Stimulated activated memory B cell treated with anti-CD40 and anti-IgM and Interleukin-4, amounts not matched to agents 10 μg/mL and 1 μg/mL and 100 μg/mL, for 72 hours (primary cell): ENCODE measurements around the gene BRCA1.
"Not testable (repeated sequence)": the region's sequence is repeated elsewhere in the genome, so short reads cannot be mapped to it uniquely, and the experiment has no call there.

ENCODE experiments used
- ATAC-seq: fragments of 150-1000 bp; cut with Tn5 transposase; 2 replicates; pipeline ENCODE4 v1.10.0; 2021
- H3K27ac Mint-ChIP-seq: one replicate; pipeline ENCODE4 v1.8.0; 2022; ENCODE audit warnings: mild to moderate bottlenecking, mixed read lengths
- H3K27me3 Mint-ChIP-seq: one replicate; pipeline ENCODE4 v1.8.0; 2022; ENCODE audit warnings: mixed read lengths
- H3K36me3 Mint-ChIP-seq: one replicate; pipeline ENCODE4 v1.8.0; 2022; ENCODE audit warnings: mixed read lengths
- H3K4me1 Mint-ChIP-seq: one replicate; pipeline ENCODE4 v1.8.0; 2022; ENCODE audit warnings: mixed read lengths
- H3K4me3 Mint-ChIP-seq: one replicate; pipeline ENCODE4 v1.8.0; 2022; ENCODE audit warnings: mild to moderate bottlenecking, moderate library complexity, mixed read lengths
- H3K9me3 Mint-ChIP-seq: one replicate; pipeline ENCODE4 v1.8.0; 2022; ENCODE audit warnings: mixed read lengths

Gene BRCA1

DNA sequence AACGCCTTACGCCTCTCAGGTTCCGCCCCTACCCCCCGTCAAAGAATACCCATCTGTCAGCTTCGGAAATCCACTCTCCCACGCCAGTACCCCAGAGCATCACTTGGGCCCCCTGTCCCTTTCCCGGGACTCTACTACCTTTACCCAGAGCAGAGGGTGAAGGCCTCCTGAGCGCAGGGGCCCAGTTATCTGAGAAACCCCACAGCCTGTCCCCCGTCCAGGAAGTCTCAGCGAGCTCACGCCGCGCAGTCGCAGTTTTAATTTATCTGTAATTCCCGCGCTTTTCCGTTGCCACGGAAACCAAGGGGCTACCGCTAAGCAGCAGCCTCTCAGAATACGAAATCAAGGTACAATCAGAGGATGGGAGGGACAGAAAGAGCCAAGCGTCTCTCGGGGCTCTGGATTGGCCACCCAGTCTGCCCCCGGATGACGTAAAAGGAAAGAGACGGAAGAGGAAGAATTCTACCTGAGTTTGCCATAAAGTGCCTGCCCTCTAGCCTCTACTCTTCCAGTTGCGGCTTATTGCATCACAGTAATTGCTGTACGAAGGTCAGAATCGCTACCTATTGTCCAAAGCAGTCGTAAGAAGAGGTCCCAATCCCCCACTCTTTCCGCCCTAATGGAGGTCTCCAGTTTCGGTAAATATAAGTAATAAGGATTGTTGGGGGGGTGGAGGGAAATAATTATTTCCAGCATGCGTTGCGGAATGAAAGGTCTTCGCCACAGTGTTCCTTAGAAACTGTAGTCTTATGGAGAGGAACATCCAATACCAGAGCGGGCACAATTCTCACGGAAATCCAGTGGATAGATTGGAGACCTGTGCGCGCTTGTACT, at the start of gene BRCA1:
Gene BRCA1 (minus strand): TSS at position 232 of the 834 bp plus-strand sequence. CDS start 1,268 bp downstream, outside the sequence.
- Mint-ChIP-seq H3K4me3 (peak within 1 kb of the TSS; percentile 97), H3K27me3 (no peaks in the 10 kb centered on the region), H3K27ac (peak within 1 kb of the TSS; percentile 87), H3K4me1 (peaks cover 44% of the 10 kb centered on the region), H3K9me3 (no peaks in the 10 kb centered on the region), H3K36me3 (peaks cover 22% of the 10 kb centered on the region)
- peak; percentile 100 for ATAC-seq

DNA sequence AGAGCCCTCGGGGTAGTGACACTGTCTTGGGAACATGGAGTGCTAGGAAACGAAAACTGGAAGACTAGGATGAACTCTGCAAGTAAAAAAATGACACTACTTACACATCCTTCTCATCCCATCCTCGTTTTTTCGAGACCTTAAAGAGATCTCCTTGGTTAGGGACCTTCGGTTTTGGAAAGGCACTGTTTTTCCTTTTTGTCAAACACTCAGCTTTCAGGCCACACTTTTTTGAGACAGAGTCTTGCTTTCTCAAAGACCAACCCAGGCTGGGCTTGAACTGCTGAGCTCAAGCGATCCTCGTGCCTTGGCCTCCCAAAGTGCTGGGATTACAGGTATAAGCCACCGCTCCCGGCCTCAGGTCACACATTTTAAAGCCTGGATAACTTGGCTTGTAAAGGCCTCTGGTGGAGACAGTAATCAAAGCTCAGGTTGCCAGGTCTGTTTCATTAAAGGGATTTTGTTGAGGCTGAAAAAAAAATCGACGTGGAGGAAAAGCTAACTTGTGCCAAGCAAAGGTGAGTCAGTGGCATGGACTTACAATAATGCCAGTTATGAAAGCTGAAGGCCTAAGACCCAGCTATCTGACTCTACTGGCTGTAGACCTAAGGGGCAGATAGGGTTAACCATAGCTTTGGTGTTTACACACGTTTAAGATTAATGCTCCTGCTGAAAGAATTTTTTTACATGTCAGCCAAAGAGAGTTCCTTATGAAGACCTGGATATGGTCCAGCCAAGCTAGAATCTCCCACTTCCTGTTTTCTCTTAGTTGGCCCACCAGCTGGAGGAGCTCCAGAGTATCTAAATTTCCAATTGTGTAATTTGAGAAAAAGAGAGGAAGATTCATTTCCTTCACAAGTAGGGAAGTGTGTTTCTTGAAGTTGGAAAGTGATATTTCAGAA, 46.7 kb upstream of the BRCA1 start:
- peaks cover 14% of the 10 kb centered on the region for H3K4me1 Mint-ChIP-seq
- no peak overlapping the region for H3K4me3 Mint-ChIP-seq
- peaks cover 15% of the 10 kb centered on the region for H3K36me3 Mint-ChIP-seq
- no peak for ATAC-seq
- no peaks in the 10 kb centered on the region for H3K9me3 Mint-ChIP-seq
- H3K27me3 Mint-ChIP-seq = no peaks in the 10 kb centered on the region
- no peak overlapping the region for H3K27ac Mint-ChIP-seq

GRCh38 chr17:43170766-43171585, 45.8 kb upstream of the BRCA1 start, which contains the start of gene NBR1:
NBR1 (plus strand) TSS chr17:43171214; CDS start chr17:43175800, 4,586 bp downstream.
- H3K4me3 Mint-ChIP-seq = no peak within 1 kb of the TSS
- peak; percentile 92 for ATAC-seq
- H3K9me3 Mint-ChIP-seq = no peaks in the 10 kb centered on the region
- H3K36me3 Mint-ChIP-seq = peaks cover 14% of the 10 kb centered on the region
- H3K27me3 Mint-ChIP-seq = no peaks in the 10 kb centered on the region
- H3K27ac Mint-ChIP-seq = no peak within 1 kb of the TSS
- H3K4me1 Mint-ChIP-seq = peaks cover 14% of the 10 kb centered on the region

DNA sequence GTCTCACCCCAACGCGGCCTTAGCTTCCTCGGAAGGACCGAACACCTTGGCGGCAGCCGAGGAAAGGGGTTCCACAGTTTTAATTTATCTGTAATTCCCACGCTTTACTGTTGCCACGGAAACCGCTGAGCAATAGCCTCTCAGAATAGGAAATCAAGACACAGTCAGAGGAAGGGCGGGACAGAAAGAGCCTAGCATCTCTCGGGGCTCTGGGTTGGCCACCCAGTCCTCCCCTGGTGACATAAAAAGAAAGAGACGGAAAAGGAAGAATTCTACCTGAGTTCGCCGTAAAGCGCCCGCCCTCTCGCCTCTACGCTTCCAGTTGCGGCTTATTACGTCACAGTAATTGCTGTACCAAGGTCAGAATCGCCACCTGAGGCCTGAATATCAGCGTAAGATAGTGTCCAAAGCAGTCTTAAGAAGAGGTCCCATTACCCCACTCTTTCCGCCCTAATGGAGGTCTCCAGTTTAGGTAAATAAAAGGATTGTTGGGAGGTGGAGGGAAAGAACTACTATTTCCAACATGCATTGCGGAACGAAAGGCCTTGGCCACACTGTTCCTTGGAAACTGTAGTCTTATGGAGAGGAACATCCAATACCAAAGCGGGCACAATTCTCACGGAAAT, 45.1 kb upstream of the BRCA1 start:
- peak; percentile 91 for ATAC-seq
- Mint-ChIP-seq H3K4me1 (peaks cover 11% of the 10 kb centered on the region), H3K4me3 (no peak overlapping the region), H3K9me3 (no peaks in the 10 kb centered on the region), H3K27ac (no peak overlapping the region), H3K27me3 (no peaks in the 10 kb centered on the region), H3K36me3 (peaks cover 11% of the 10 kb centered on the region)

- no peak overlapping the region for H3K4me3 Mint-ChIP-seq
- H3K36me3 Mint-ChIP-seq = peaks cover 11% of the 10 kb centered on the region
- ATAC-seq = peak; percentile 21
Measured at GRCh38 chr17:43169561-43170139, 44.5 kb upstream of the BRCA1 start.

DNA sequence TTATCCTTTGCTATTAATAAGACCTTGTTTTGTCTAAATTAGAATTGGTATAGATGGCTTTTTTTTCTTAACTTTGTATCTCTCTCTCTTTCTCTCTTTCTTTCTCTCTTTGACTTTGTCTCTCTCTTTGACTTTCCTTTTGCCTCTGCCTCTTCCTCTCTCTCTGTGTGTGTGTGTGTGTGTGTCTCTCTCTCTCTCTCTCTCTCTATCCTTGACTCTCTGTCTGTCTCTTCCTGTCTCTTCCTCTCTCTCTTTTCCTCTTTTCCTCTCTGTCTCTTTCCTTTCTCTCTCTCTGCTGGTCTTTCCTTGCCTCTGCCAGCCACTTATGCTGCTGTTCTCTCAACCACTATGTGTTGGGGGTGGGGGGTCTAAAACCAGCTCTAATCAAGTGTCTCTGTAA, 40.8 kb upstream of the BRCA1 start:
- H3K9me3 Mint-ChIP-seq, H3K27me3 Mint-ChIP-seq, ATAC-seq: not testable (repeated sequence)
- H3K4me1 Mint-ChIP-seq = peaks cover 18% of the 10 kb centered on the region
- H3K27ac Mint-ChIP-seq = peak overlapping the region; percentile 41
- H3K4me3 Mint-ChIP-seq = peak overlapping the region; percentile 1
- H3K36me3 Mint-ChIP-seq = peaks cover 24% of the 10 kb centered on the region

More at GRCh38 chr17:43169561-43170139, 44.5 kb upstream of the BRCA1 start:
- no peak overlapping the region for H3K27ac Mint-ChIP-seq
- no peaks in the 10 kb centered on the region for H3K27me3 Mint-ChIP-seq
- peaks cover 11% of the 10 kb centered on the region for H3K4me1 Mint-ChIP-seq
- no peaks in the 10 kb centered on the region for H3K9me3 Mint-ChIP-seq

DNA sequence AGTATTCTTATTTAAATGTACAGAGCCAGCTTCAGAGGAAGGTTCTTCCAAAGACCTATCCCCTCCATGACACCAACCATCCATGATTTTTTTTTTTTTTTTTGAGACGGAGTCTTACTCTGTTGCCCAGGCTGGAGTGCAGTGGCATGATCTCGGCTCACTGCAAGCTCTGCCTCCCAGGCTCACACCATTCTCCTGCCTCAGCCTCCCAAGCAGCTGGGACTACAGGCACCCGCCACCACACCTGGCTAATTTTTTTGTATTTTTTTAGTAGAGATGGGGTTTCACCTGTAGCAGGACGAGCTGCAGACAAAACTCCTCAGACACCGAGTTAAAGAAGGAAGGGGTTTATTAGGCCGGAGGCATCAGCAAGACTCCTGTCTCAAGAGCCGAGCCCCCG, 34.8 kb upstream of the BRCA1 start:
- H3K36me3 Mint-ChIP-seq = peaks cover 19% of the 10 kb centered on the region
- H3K9me3 Mint-ChIP-seq, H3K4me3 Mint-ChIP-seq, H3K27me3 Mint-ChIP-seq, H3K27ac Mint-ChIP-seq, ATAC-seq, H3K4me1 Mint-ChIP-seq: not testable (repeated sequence)

DNA sequence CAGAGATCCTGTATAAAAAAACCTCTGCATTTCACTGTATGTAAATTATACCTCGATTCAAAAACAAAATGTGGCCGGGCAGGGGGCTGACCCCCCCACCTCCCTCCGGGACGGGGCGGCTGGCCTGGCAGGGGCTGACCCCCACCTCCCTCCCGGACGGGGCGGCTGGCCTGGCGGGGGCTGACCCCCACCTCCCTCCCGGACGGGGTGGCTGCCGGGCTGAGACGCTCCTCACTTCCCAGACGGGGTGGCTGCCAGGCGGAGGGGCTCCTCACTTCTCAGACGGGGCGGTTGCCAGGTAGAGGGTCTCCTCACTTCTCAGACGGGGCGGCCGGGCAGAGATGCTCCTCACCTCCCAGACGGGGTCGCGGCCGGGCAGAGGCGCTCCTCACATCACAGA, 34.1 kb upstream of the BRCA1 start:
- H3K4me3 Mint-ChIP-seq, H3K27ac Mint-ChIP-seq, H3K9me3 Mint-ChIP-seq, H3K4me1 Mint-ChIP-seq, H3K27me3 Mint-ChIP-seq, ATAC-seq: not testable (repeated sequence)
- H3K36me3 Mint-ChIP-seq = peaks cover 21% of the 10 kb centered on the region

GRCh38 chr17:43155666-43156065, 30.5 kb upstream of the BRCA1 start:
- H3K27me3 Mint-ChIP-seq = no peaks in the 10 kb centered on the region
- H3K4me1 Mint-ChIP-seq = no peaks in the 10 kb centered on the region
- H3K4me3 Mint-ChIP-seq = no peak overlapping the region

GRCh38 chr17:43153197-43153835, 28.2 kb upstream of the BRCA1 start:
- H3K4me1 Mint-ChIP-seq, H3K27me3 Mint-ChIP-seq, H3K27ac Mint-ChIP-seq, H3K4me3 Mint-ChIP-seq, H3K9me3 Mint-ChIP-seq, ATAC-seq: not testable (repeated sequence)
- H3K36me3 Mint-ChIP-seq = peaks cover 30% of the 10 kb centered on the region

More at GRCh38 chr17:43155666-43156065, 30.5 kb upstream of the BRCA1 start:
- Mint-ChIP-seq H3K27ac (no peak overlapping the region), H3K9me3 (no peaks in the 10 kb centered on the region), H3K36me3 (peaks cover 31% of the 10 kb centered on the region)
- no peak for ATAC-seq

DNA sequence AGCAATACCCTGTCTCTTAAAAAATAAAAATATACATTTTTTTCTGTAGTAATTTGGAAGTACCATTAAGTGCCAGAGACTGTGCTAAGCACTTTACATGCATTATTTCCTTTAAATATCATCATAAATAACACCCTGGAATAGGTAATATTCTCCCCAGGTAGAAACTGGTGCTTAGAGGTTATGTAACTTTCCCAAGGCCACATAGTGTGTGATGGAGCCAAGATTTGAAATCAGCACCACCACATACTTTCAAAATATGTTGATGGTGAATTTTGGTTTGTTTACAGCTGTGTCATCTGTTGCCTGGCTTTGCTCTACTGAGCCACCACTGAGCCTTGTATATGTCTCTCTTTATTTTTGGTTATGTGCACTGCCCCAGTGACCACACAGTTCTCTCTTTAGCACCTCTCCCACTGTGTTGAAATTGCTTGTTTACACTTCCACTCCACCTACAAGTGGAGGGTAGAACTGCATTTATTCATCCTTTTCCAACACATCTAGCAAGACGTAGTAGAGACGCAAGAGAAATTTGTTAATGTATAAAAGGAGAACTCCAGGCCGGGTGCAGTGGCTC, 26.8 kb upstream of the BRCA1 start:
- Mint-ChIP-seq H3K9me3 (no peaks in the 10 kb centered on the region), H3K27me3 (no peaks in the 10 kb centered on the region), H3K4me3 (no peak overlapping the region), H3K36me3 (peaks cover 30% of the 10 kb centered on the region), H3K27ac (no peak overlapping the region), H3K4me1 (no peaks in the 10 kb centered on the region)
- ATAC-seq = no peak

DNA sequence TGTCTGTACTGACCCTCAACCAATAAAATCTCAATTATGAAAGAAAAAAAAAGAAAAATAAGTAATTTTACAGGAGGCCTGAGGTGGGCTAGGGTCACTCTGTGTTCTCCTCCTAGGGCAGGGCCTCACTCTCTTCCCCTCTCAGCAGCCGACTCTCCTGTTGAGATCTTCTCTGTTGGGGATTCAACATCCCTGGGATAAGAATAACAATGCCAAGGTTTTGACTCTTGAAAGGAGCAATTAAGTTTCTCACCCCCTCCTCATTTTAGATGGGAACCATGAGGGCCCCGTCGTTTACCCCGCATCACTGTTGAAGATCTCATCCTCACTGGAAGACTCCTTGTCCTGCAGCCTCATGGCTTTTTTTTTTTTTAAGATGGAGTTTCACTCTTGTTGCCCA, 21.5 kb upstream of the BRCA1 start:
- no peak overlapping the region for H3K27ac Mint-ChIP-seq
- no peaks in the 10 kb centered on the region for H3K9me3 Mint-ChIP-seq
- peaks cover 13% of the 10 kb centered on the region for H3K36me3 Mint-ChIP-seq
- H3K4me3 Mint-ChIP-seq = no peak overlapping the region
- H3K27me3 Mint-ChIP-seq = no peaks in the 10 kb centered on the region
- H3K4me1 Mint-ChIP-seq = no peaks in the 10 kb centered on the region
- ATAC-seq = no peak

DNA sequence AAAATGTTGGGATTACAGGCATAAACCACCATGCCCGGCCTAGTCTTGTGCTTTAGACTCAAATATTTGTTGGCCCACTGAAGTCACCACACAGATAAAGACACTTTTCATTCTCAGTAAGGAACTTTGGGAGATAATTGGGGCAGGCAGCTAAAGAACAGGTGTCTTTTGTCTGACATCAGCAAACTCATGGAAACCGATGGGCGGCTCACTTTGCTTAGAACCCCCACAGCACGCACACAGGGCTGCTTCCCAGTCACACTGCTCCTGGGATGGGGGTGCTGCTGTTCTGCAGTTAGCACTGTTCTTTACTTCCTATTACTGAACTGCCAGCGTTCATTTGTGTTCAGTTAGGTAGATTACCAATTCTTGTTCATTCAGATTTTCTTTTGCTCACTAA, 18.0 kb upstream of the BRCA1 start:
- Mint-ChIP-seq H3K4me3 (no peak overlapping the region), H3K9me3 (no peaks in the 10 kb centered on the region), H3K36me3 (peaks cover 17% of the 10 kb centered on the region), H3K27me3 (no peaks in the 10 kb centered on the region), H3K4me1 (peaks cover 2% of the 10 kb centered on the region), H3K27ac (no peak overlapping the region)
- ATAC-seq = no peak
